HEK293 (cell line): ENCODE data around the gene PSORS1C2.

Experiments
- ELK4 ChIP-seq: IDR thresholded peaks from 2 replicates; pipeline ENCODE4 v1.6.1; 2011; ENCODE audit warnings: mild to moderate bottlenecking, low read depth, low read length, borderline replicate concordance
- GLI4 ChIP-seq: fragments of 450-650 bp; formaldehyde crosslinking; IDR thresholded peaks from 2 replicates; pipeline ENCODE4 v1.5.1; 2016; ENCODE audit warnings: missing biosample characterization, missing genetic modification characterization
- GLIS1 ChIP-seq: fragments of 450-650 bp; formaldehyde crosslinking; IDR thresholded peaks from 2 replicates; pipeline ENCODE4 v1.5.1; 2016; ENCODE audit warnings: missing biosample characterization, missing genetic modification characterization
- IKZF3 ChIP-seq: fragments of 450-650 bp; IDR thresholded peaks from 2 replicates; pipeline ENCODE4 v1.5.0; 2018; ENCODE audit warnings: missing biosample characterization, mild to moderate bottlenecking, missing genetic modification characterization, moderate library complexity
- OVOL3 ChIP-seq: fragments of 450-650 bp; formaldehyde crosslinking; IDR thresholded peaks from 2 replicates; pipeline ENCODE4 v1.5.1; 2016; ENCODE audit warnings: missing biosample characterization, missing genetic modification characterization
- PBX3 ChIP-seq: sonication (generic); formaldehyde crosslinking; IDR thresholded peaks from 2 replicates; pipeline ENCODE4 v1.8.1; 2022; ENCODE audit warnings: mild to moderate bottlenecking, moderate library complexity, missing genetic modification reagents
- PRDM10 ChIP-seq: fragments of 450-650 bp; formaldehyde crosslinking; IDR thresholded peaks from 2 replicates; pipeline ENCODE4 v1.5.1; 2016; ENCODE audit warnings: missing biosample characterization, missing genetic modification characterization
- SP2 ChIP-seq: fragments of 450-650 bp; formaldehyde crosslinking; IDR thresholded peaks from 2 replicates; pipeline ENCODE4 v1.5.1; 2016; ENCODE audit warnings: missing biosample characterization, missing genetic modification characterization
- ZBTB8A ChIP-seq: fragments of 450-650 bp; formaldehyde crosslinking; IDR thresholded peaks from 2 replicates; pipeline ENCODE4 v1.5.1; 2016; ENCODE audit warnings: missing biosample characterization, missing genetic modification characterization
- ZNF274 ChIP-seq, 2 experiments: fragments of 200-500 bp in 1 of 2; fragments of 450-650 bp in 1 of 2; sonication (Bioruptor generic) in 1 of 2; formaldehyde crosslinking in 1 of 2; IDR thresholded peaks; 2 replicates each; pipeline versions ENCODE4 v1.5.1 to v1.6.1; 2014 to 2016; ENCODE audit warnings: borderline replicate concordance in 1 of 2, inconsistent platforms in 1 of 2, low read length in 1 of 2, missing biosample characterization in 1 of 2, missing genetic modification characterization in 1 of 2
- ZNF362 ChIP-seq: fragments of 450-650 bp; formaldehyde crosslinking; IDR thresholded peaks from 2 replicates; pipeline ENCODE4 v1.5.1; 2016; ENCODE audit warnings: missing biosample characterization, missing genetic modification characterization
- ZNF366 ChIP-seq: fragments of 450-650 bp; formaldehyde crosslinking; conservative IDR thresholded peaks from 2 replicates; pipeline ENCODE4 v1.5.1; 2016; ENCODE audit warnings: missing biosample characterization, missing genetic modification characterization
- ZNF473 ChIP-seq: fragments of 450-650 bp; formaldehyde crosslinking; IDR thresholded peaks from 2 replicates; pipeline ENCODE4 v1.5.1; 2017; ENCODE audit warnings: missing biosample characterization, missing genetic modification characterization
- ZNF530 ChIP-seq: fragments of 450-650 bp; formaldehyde crosslinking; IDR thresholded peaks from 2 replicates; pipeline ENCODE4 v1.5.1; 2016; ENCODE audit warnings: low read depth, missing biosample characterization, missing genetic modification characterization
- ZNF548 ChIP-seq: fragments of 450-650 bp; formaldehyde crosslinking; IDR thresholded peaks from 2 replicates; pipeline ENCODE4 v1.5.1; 2016; ENCODE audit warnings: missing biosample characterization, missing genetic modification characterization
- ZNF561 ChIP-seq: fragments of 450-650 bp; IDR thresholded peaks from 2 replicates; pipeline ENCODE4 v1.5.1; 2018; ENCODE audit warnings: missing biosample characterization, missing genetic modification characterization, borderline replicate concordance
- ZNF585B ChIP-seq: fragments of 450-650 bp; formaldehyde crosslinking; IDR thresholded peaks from 2 replicates; pipeline ENCODE4 v1.5.1; 2016; ENCODE audit warnings: missing biosample characterization, missing genetic modification characterization
- ZNF747 ChIP-seq: fragments of 450-650 bp; formaldehyde crosslinking; IDR thresholded peaks from 2 replicates; pipeline ENCODE4 v1.5.1; 2016; ENCODE audit warnings: missing biosample characterization, missing genetic modification characterization
- ZNF768 ChIP-seq: fragments of 450-650 bp; formaldehyde crosslinking; IDR thresholded peaks from 2 replicates; pipeline ENCODE4 v1.5.1; 2018; ENCODE audit warnings: missing biosample characterization, mild to moderate bottlenecking, missing genetic modification characterization
- ZNF792 ChIP-seq: fragments of 450-650 bp; formaldehyde crosslinking; IDR thresholded peaks from 2 replicates; pipeline ENCODE4 v1.5.1; 2016; ENCODE audit warnings: missing biosample characterization, missing genetic modification characterization
- ZNF843 ChIP-seq: fragments of 450-650 bp; formaldehyde crosslinking; IDR thresholded peaks from 2 replicates; pipeline ENCODE4 v1.5.1; 2016; ENCODE audit warnings: missing biosample characterization, missing genetic modification characterization
- ZSCAN23 ChIP-seq: fragments of 450-650 bp; formaldehyde crosslinking; IDR thresholded peaks from 2 replicates; pipeline ENCODE4 v1.5.1; 2016; ENCODE audit warnings: missing biosample characterization, missing genetic modification characterization
- TF ChIP-seq, protein P1 (sequence below): fragments of 450-650 bp; formaldehyde crosslinking; IDR thresholded peaks from 2 replicates; pipeline ENCODE4 v1.5.1; 2016; ENCODE audit warnings: missing biosample characterization, missing genetic modification characterization, low read depth
- TF ChIP-seq, protein P2 (sequence below): fragments of 450-650 bp; formaldehyde crosslinking; IDR thresholded peaks from 2 replicates; pipeline ENCODE4 v1.5.1; 2016; ENCODE audit warnings: missing biosample characterization, missing genetic modification characterization
- TF ChIP-seq, protein P3 (sequence below): fragments of 450-650 bp; formaldehyde crosslinking; IDR thresholded peaks from 2 replicates; pipeline ENCODE4 v1.5.1; 2017; ENCODE audit warnings: missing biosample characterization, missing genetic modification characterization
- TF ChIP-seq, protein P4 (sequence below): fragments of 450-650 bp; formaldehyde crosslinking; IDR thresholded peaks from 2 replicates; pipeline ENCODE4 v1.5.1; 2016; ENCODE audit warnings: missing biosample characterization, missing genetic modification characterization

The PSORS1C2 gene

GRCh38 chr6:31187780-31188194 is 48.9 kb upstream of the PSORS1C2 start (continued):
- TF ChIP-seq ZBTB8A (tag by site-specific recombination) (0 out of 2 replicates have a peak, but pooled peaks have one; percentile 25), ZNF274 (IDR thresholded peaks at IDR 0.05; ENCODE audit: low read length) (no peak), ZNF274 (tag by site-specific recombination; IDR thresholded peaks at IDR 0.05; ENCODE audit: borderline replicate concordance) (no peak), ELK4 (no peak), SP2 (no peak), ZNF561 (tag by site-specific recombination) (no peak), ZNF747 (tag by site-specific recombination) (no peak), ZNF843 (peak; percentile 91), ZNF530 (tag by site-specific recombination) (no peak), IKZF3 (tag by site-specific recombination) (no peak), ZNF473 (tag by site-specific recombination) (no peak), PBX3 (CRISPR knock-in tag) (no peak), ZNF768 (tag by site-specific recombination) (no peak), ZNF548 (tag by site-specific recombination) (no peak), PRDM10 (0 out of 2 replicates have a peak, but pooled peaks have one; percentile 2), ZNF362 (tag by site-specific recombination) (0 out of 2 replicates have a peak, but pooled peaks have one; percentile 18), OVOL3 (tag by site-specific recombination) (0 out of 2 replicates have a peak, but pooled peaks have one; percentile 59), GLIS1 (no peak), ZNF585B (tag by site-specific recombination) (no peak), ZNF792 (tag by site-specific recombination) (no peak), GLI4 (tag by site-specific recombination) (no peak), ZNF366 (tag by site-specific recombination) (no peak), ZSCAN23 (tag by site-specific recombination) (0 out of 2 replicates have a peak, but pooled peaks have one; percentile 18)
- TF ChIP-seq, protein P1, sequence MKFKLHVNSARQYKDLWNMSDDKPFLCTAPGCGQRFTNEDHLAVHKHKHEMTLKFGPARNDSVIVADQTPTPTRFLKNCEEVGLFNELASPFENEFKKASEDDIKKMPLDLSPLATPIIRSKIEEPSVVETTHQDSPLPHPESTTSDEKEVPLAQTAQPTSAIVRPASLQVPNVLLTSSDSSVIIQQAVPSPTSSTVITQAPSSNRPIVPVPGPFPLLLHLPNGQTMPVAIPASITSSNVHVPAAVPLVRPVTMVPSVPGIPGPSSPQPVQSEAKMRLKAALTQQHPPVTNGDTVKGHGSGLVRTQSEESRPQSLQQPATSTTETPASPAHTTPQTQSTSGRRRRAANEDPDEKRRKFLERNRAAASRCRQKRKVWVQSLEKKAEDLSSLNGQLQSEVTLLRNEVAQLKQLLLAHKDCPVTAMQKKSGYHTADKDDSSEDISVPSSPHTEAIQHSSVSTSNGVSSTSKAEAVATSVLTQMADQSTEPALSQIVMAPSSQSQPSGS (tag by site-specific recombination) = no peak
- TF ChIP-seq, protein P2, sequence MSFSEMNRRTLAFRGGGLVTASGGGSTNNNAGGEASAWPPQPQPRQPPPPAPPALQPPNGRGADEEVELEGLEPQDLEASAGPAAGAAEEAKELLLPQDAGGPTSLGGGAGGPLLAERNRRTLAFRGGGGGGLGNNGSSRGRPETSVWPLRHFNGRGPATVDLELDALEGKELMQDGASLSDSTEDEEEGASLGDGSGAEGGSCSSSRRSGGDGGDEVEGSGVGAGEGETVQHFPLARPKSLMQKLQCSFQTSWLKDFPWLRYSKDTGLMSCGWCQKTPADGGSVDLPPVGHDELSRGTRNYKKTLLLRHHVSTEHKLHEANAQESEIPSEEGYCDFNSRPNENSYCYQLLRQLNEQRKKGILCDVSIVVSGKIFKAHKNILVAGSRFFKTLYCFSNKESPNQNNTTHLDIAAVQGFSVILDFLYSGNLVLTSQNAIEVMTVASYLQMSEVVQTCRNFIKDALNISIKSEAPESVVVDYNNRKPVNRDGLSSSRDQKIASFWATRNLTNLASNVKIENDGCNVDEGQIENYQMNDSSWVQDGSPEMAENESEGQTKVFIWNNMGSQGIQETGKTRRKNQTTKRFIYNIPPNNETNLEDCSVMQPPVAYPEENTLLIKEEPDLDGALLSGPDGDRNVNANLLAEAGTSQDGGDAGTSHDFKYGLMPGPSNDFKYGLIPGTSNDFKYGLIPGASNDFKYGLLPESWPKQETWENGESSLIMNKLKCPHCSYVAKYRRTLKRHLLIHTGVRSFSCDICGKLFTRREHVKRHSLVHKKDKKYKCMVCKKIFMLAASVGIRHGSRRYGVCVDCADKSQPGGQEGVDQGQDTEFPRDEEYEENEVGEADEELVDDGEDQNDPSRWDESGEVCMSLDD (tag by site-specific recombination) = no peak
- TF ChIP-seq, protein P3, sequence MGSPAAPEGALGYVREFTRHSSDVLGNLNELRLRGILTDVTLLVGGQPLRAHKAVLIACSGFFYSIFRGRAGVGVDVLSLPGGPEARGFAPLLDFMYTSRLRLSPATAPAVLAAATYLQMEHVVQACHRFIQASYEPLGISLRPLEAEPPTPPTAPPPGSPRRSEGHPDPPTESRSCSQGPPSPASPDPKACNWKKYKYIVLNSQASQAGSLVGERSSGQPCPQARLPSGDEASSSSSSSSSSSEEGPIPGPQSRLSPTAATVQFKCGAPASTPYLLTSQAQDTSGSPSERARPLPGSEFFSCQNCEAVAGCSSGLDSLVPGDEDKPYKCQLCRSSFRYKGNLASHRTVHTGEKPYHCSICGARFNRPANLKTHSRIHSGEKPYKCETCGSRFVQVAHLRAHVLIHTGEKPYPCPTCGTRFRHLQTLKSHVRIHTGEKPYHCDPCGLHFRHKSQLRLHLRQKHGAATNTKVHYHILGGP (tag by site-specific recombination) = no peak
- TF ChIP-seq, protein P4, sequence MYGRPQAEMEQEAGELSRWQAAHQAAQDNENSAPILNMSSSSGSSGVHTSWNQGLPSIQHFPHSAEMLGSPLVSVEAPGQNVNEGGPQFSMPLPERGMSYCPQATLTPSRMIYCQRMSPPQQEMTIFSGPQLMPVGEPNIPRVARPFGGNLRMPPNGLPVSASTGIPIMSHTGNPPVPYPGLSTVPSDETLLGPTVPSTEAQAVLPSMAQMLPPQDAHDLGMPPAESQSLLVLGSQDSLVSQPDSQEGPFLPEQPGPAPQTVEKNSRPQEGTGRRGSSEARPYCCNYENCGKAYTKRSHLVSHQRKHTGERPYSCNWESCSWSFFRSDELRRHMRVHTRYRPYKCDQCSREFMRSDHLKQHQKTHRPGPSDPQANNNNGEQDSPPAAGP (tag by site-specific recombination) = no peak
